ENCODE measurements around the gene WDR1.

WDR1 gene

DNA sequence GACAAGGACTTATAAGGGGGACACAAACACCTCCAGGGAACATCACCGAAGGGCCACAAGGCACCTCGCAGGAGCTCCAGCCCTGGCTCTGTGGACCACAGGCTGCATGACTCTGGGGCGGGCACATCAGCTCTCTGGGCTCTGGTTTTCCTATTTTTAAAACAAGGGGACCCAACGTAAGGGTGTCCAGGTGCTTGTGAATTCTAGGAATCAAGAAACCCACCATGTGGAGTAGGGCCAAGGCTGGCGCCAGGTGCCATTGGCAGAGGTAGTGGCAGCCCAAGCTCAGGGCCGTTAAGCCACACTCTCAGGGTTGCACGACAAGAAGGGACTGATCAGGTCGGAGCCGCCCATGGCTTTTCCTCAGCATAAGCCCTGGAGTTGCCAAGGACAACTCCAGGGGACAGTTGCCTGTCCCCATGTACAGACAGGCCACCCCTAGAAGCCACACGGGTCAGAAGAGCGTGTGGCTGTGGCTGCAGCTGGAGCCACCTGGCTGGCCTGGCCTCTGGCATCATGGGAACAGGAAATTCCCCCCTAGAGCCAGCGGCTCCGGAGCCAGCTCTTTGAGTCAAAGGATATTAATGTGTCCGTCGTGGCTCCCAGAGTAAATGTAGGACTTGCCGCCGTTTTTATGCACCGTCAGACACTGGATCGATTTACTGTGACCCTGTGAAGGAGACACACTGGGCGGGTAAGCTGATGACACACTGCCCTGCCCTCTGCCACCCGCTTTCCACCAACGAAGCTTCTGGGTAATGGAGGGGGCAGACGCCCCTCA lies 32.5 kb downstream of the WDR1 start:
- DNase-seq, result no peak

DNA sequence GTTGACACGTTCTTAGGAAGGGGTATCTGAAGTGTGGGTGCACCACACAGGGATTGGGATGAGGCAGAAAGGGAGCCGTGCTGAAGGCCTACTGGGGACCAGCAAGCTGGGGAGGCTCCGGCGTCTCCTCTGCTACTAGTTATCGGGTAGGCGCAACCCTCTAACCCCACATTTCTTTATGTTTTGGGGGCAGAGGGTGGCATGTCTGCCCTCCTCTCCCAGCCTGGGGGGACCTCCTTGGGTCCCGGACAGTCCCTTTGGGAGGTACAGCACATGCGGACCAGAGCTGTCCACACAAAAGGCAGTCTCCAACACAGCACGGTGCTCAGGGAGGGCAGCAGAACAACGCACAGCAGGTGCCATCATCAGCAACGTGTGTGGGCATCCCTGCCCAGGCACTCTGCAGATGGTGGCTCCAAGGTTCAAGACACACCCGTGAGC lies 33.2 kb downstream of the WDR1 start:
- no peak for DNase-seq

DNA sequence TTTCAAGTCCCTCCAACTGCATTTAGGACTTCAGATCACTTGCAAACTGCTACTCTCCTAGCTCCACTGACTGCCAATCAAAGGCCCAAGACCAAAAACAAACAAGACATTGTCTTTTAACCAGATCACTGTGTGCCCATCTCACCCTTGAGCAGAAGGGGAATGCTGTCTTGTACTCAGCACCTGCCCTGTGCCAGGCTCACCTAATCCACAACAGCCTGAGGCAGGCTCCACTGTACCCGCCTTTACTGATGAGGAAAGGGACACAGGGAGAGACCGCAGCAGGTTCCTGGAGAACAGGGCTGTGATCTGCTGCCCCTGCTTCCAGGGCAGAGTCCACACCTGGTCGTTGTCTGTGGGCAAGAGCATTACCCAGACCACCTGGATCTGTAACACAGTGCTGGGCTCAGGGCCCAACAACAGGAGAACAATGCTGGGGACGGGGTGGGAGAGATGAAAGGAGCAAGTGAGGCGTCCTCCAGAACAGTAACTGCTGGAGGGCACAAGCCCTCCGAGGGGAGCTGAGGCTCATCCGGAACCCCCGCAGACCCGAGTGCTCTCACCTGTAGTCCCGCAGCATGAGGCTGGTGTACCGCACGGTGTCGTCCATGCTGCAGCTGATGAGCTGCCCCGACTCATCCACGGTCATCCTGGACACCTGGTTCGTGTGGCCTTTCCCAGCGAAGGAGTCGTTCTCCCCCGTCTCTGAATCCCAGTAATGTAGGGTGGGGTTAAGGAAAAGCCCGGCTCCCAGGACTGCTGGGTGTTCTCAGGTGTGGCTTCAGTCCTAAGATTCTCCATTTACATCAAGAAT lies 33.9 kb downstream of the WDR1 start:
- no peak for DNase-seq

DNA sequence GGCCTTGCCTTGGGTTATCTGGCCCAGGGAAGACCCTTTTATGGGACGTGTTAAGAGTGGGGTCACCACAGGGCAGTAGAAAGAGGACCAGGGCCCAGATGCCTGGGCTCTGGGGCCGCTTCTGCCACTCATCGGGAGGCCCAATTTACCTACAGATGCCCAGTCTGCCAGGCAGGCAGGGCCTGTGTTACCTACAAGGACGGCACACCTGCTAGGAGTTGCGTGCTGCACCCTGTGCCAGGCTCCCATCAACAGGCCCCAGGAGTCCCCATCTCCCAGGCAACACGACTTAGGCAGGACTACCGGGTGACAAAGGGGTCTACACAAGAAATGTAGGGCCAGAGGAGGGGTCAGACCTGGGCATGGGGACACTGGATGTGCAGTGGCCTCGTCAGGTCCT lies 34.6 kb downstream of the WDR1 start:
- DNase-seq, result no peak

DNA sequence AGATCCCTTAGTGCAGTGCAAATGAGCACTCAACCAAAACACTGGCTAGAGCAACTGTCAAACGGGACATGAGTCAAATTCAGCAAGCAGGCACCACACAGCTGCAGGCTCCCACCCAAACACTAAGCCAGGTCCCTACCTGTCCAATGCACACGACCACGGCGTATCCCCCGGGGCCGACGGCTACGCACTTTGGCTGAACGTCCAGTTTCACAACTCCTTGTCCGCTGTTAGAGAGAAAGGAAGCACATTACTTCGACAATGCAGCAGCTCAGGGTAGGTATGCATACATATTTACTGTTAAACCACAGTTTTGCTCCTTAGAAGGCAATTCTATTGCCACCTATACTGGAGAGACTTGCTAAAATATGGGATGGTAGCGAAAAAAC lies 35.4 kb downstream of the WDR1 start:
- DNase-seq, result no peak

DNA sequence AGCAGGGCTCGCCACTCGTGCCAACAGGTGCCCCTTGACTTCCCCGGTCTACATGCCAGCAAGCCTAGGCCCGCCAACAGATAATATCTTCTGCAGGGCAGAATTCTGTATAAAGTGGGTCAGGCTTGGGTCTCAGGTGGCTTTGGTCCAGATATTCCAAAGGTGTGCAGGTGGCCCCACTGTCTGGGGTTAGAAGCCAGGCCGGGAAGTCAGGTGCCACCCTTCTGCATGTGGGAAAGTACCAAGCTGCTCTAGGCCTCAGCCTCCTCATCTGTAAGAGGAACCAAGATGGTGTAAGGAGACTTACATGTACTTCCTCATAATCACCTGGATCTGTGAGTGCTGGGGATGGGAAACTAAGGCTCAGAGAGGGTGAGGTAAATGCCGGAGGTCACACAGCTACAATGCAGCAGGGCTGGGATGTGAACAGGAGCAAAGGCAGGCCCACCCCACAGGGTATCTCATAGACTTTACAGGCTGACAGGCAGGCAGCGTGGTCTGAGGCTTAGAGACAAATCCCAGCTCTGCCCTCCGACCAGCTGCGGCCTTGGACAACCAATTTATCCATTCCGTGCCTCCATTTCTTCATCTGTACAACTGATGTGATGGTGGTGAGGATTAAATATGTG lies 35.9 kb downstream of the WDR1 start:
- no peak for DNase-seq

DNA sequence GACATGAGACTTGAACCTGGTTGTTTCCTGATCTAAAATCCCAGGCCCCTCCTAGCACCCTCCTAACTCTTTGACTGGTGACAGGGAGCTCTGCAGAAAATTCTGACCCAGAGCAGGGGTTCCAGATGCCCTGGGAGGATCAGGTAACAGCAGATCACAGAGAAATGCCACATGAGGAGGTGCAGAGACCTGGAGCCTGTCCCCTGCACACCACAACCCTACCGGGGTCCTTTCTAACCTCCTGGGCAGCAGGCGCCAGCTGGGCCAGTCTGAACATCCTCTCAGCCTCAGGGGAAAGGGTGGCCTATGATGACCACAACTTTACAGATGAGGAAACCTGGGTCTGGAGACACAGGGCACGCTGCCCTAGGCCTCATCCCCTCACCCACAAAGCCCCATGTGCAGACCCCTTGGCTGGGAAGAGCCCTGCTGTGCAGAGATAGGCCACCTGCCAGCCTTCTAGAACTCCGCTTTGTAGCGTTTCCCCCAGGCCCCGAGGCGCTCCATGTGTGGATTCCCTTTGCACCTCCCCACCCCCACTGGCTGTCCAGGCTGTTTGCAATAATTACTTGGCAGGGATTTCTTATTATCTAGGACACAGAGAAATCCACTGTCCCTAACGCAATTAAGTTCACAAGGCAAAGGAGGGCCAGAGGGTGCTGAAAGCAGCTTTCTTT lies 36.5 kb downstream of the WDR1 start:
- DNase-seq, result no peak

DNA sequence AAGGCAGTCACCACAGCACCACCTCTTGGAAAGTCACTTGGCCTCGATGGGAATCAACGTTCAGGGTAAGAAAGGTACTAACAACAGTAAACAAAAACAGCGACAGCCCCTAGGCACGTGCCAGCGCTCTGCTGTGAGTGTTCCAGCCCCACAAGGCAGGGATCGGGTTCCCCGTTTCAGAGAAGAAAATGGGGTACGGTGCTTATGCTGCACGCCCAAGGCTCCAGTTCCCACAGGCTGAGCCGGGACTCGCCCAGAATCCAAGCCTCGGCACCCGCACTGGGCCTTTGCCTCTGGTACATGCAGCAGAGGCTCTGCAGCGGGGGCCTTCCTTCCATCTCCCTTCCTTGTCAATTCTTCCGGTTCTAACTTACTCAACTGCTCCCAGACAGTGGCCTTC lies 37.3 kb downstream of the WDR1 start:
- no peak for DNase-seq

DNA sequence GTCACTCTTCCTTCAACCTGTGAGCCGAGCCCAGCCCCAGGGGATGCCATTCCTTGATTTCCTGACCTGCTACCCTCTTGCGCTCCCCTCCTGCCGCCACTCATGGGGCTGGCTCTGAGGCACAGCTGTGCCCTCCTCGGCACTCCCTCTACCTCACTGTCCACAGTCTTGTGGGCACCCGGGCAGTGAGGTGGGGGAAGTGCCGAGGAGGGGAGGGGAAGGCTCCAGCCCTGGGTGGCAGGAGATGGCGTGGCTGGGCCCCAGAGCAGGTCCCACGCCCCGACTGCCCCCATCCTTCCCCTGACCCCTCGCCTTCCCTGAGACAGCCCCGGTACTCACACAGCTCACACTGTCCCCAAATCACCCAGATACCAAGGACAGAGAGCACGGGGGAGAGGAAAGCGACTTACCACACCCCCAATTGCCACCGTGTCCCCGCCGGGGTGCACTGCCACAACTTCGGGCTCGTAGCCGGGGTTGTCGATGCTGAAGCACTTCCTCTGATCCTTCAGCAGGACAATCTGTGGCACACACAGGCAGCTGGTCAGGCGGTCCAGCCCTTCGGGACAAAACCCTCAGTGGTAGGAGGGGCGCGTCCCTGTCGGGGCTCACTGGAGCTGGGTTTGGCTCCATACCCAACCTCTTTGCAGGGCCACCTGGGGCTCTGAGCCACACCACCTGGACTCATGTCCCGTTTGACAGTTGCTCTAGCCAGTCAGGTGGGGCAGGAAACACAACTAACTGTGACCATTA lies 37.9 kb downstream of the WDR1 start:
- DNase-seq, result no peak

DNA sequence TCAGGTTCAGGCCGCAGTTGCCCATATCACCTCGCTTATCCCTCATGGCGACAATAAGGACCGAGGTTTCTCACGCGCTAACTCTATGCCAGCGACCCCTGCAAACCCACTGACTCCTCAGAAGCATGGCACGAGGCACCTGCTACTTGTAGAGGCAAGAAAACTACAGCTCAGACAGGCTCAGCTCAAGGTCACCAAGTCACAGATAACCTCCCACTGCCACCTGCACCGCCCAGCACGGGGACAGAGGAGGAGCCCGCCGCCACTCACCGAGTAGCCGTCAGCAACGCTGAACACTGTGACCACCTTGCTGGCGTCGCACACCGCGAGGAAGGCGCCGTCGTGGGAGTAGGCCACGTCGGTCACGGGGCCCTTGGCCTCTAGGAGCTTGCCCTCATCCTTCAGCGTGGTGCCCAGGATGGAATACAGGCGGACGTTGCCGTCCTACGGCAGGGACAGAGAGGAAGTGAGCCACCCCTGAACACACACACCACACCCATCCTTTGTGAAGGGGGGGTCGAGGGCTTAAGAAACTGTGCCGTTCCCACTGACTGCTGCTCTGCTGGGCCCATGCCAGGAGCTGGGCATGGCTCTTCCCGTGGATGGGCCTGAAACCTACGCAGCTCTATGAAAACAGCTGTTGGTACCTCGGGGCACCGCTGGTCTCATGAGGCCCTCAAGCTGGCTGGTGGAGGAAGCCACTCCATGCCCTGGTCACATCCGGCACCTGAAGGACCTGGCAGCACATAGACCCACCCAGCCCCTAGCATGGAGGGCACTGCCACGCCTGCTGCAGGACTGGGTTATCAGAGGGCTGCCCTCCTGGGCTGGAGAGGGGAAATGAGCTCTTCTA lies 38.9 kb downstream of the WDR1 start:
- no peak for DNase-seq

DNA sequence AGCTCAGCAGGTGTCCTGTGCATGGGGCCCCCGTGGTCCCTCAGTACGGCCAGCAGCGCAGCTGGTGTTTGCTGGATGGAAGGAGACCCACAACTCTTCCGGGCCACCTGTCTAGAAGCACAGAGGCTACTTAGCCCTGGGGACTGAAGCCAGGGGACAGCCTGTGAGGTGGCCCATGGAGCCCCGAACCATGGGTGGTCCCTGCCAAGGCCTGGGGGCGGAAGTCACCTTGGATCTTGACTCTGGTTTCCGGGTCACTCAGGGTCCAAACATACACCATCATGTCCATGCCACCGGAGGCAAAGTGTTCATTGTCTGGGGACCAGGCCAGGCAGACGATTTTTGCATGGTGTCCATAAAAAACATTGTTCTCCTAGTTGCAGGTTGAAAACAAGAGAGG lies 39.5 kb downstream of the WDR1 start:
- no peak for DNase-seq

DNA sequence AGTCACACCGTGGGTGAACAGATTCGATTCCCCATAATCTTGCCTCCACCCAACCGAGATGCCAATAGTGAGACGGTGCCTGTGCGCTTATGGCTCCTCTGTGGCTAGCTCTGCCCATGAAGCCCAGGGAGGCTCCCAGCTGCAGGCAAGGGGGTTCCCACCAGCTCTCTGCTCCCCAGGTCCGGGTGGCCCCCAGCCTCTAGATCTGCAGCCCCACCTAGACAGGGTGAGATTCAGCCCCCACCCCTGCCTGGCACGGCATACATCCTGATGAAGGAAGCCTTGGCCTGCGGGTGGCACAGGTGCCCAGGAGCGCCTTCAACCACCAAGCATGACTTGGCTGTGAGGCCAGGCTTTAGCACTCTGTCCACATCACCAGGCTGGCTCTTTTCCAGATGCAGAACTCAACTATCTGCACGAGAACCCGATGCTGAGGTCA lies 40.6 kb downstream of the WDR1 start:
- no peak for DNase-seq

DNA sequence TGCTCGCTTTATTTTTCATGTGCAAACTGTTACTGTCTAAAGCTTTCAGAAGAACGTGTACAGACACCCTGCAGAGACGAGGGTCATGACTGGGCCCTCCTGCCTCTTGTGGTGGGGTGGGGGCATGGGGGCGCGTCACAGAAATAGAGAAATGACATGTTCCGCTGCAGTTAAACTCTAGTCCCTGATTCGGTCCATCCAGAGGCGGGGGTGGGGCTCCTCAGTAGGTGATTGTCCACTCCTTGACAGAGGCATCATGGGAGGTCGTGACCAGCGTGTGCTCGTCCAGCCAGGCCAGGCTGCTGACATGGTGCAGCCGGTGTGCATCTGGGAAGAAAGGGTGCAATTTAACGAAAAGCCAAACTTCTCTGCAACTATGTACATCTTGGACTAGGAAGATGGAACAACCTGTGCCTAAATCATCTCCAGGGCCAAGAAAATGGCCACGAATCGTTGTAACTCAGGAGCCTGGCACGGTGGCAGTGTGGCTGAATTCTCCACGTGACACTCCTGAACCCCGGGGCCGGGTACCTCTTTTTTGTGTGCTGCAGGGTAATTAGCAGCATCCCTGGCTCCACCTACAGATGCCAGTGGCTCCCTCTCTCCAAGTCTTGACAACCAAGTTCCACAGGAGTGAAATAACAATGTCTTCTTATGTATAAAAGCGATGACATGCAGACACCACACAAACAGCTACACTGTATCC lies 41.3 kb downstream of the WDR1 start:
- no peak for DNase-seq

DNA sequence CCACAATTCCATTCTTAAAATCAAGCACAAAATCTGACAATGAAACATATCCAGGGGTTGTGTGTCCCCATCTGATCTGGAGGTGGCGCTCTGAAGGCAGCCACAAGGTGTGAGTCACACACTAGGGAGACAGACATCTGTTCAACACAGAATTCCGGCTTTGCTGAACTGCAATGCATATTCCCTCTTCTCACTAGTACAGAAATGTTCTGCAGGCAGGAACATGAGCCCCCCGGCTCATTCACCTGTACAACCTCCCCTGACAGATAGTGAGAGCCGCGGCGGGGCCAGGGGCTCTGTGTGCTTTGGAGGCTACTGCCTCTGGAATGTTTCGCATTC lies 41.9 kb downstream of the WDR1 start:
- DNase-seq, result peak; percentile 16 to 53

DNA sequence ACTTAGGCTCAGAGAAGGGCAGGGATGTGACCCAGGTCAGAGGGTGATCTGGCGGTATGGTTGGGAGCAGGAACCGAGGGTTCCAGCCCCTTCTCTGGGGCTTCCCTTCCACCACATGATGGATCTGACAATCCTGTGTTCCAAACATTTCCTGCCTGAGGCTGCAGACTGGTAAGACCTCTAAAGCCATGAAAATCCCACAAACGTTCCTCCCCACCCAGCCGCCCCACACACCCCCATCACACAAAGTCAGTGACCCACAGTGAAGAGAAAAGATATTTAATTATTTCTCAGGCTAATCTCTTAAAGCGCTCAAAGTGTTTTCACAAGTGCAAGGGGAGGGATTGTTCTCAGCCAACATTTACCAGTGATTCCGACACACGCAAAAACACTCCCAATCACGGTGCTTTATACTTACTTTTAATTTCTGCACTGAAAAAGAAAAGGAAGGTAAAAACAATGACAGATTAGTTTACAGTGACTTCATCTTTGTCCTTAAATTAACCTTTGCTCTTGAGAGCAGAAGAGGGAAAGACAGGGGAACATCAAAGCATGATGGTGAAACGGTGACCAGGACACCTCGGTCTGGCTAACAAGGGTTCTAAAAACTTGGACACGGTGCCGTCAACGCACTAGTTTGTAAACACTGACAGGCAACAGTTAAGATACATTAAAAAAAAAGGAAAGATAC lies 42.4 kb downstream of the WDR1 start:
- DNase-seq, result no peak

DNA sequence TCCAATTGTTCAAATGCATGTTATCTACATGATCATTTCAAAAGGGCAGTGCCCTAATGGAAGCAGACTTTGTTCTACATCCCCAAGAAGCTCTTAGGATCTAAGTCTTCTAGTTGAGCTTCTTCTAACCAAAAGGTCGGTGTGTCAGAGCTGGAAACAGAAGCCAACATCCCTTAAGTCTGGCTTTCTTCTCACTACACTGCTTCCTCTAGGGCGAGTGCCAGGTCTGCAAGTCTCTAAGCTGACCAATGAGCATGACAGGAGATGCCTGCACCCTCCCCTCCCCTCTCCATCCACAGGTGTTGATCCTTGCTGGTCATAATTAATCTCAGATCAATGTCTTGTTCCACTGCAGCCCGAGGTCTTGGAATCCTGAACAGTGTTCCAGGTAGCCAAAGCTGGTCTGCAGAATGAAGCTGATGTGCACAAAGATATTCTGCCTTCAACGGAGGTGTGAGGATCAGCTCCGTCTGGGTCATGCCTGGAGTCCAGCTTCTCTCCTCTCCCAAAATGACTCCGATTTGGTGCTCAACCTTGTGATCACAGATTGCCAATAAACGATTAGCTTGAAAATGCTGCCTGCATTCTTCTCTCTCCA lies 44.1 kb downstream of the WDR1 start:
- no peak for DNase-seq

DNA sequence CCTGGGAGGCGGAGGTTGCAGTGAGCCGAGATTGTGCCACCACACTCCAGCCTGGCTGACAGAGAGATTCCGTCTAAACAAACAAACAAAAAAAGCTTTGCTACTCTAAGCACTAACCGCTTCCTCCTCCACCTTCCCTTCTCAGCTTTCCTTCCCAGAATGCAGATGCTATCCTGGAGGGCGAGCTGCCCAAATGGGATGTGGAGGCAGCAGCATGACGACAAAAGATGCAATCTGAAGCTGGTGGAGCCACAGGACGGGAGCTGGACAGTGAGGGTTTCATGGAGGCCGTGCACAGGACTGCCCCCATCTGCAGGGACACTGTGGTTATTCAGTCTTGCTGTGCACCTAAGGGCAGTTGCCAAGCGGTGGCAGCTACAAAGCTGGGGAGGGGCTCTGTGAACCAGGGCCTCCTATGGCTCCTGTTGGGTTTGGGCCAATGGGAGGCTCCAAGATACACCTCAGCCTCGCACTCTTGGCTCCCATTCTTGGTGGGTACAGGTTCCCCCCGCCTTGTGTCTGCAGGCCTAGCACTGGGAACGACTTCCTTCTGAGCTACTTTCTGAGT lies 47.4 kb downstream of the WDR1 start:
- DNase-seq, result no peak

DNA sequence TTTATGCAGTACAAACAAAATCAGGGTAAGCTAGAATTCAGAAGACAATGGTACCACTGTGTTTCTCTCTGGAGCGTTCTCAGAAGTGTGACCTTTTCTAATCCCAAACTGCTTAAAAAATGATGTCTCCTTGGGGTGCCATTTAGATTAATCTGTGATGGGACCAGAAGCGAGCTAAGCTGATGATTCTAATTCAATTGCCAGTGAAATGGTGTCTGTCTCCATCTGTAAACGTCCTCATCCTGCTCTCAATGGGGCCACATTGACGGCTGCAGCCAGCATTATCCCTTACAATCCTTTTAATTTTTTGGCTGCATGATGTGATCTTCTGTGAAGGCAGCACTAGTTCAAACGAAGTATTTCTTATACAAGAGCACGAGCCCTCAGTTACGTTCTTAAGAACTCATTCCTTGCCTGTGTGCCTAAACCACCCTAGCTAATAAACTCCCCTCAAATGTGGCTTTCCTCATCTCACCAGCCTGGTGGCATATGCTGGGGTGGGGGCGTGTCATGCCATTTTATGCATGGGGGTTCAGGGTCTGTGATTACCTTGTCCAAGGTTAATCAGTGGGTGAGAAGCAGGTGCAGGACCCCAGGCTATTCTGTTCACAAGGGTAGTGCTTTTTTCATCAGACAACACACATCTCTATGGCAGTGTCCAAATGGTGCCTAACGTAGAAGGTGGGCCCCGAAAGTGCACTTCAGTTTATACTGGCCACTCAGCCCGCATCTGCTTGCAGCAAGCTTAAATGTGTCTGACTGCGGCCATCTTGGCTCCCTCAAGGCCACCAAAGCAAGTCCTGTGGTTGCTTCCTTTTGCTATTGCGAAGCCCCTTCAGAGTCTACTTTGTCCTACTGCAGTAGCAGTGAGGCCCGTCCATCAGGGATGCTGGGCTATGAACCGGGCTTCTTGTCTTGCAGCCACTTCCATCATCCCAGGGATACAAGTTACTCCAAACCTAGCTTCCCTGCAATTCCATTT lies 49.6 kb downstream of the WDR1 start:
- DNase-seq, result no peak

All from SW 1271 (cell line).